Stimulated activated CD4-positive, alpha-beta T cell treated with anti-CD3 and anti-CD28 coated beads, TNF-alpha, amount 100 ng/mL, for 1 hour (primary cell): Measurements from ENCODE around the gene LAMTOR3.
"Not testable (repeated sequence)": the region's sequence is repeated elsewhere in the genome, so short reads cannot be mapped to it uniquely, and the experiment has no call there.

ENCODE experiments used
- DNase-seq, 3 donors: peaks; one replicate each; pipeline ENCODE4 v3.0.0-alpha.2; 2020; ENCODE audit warnings: low read depth in 3 of 3, low spot score in 1 of 3

Gene LAMTOR3

GRCh38 chr4:99832758-99833157, 61.5 kb downstream of the LAMTOR3 start:
- DNase-seq = no peak

GRCh38 chr4:99832321-99832720, 61.9 kb downstream of the LAMTOR3 start:
- no peak for DNase-seq

GRCh38 chr4:99830051-99830450, 64.2 kb downstream of the LAMTOR3 start:
- DNase-seq = not testable (repeated sequence)

GRCh38 chr4:99828477-99828876, 65.8 kb downstream of the LAMTOR3 start:
- no peak for DNase-seq
